Right ventricle myocardium superior (tissue), 1 donor: ENCODE measurements around the gene ANTXR1. TPM values are rescaled to one million over a fixed set of nuclear protein-coding genes. Genes with fewer than 3 reads are reported as not detected.

ENCODE experiments used
- ATAC-seq: fragments of 200-7000 bp; cut with Tn5 transposase; one replicate; pipeline ENCODE4 v1.9.1; 2020; ENCODE audit warnings: mild to moderate bottlenecking; ENCODE audit not compliant: poor library complexity
- DNase-seq: peaks from one replicate; pipeline ENCODE4 v3.0.0-alpha.2; 2020
- intact Hi-C: fragments of 100-400 bp; cut with DNase I; formaldehyde crosslinking; loops from one replicate; pipeline ENCODE4 v1.11.2; 2022
- total RNA-seq: library from RNA; stranded (reverse); fragmentation: NEBNext Ultra II Directional; extraction: Animal tissue kit (Norgen Biotek cat#: 25700); gene quantifications from one replicate; pipeline ENCODE4 v1.2.1, GENCODE V29; 2021
- donor health status: DM: no; HTN: yes; CAD: no; lungs with severe emphysema.

The ANTXR1 gene
- total RNA-seq, 1 donor from 2014 or later: 31.2 TPM

DNA sequence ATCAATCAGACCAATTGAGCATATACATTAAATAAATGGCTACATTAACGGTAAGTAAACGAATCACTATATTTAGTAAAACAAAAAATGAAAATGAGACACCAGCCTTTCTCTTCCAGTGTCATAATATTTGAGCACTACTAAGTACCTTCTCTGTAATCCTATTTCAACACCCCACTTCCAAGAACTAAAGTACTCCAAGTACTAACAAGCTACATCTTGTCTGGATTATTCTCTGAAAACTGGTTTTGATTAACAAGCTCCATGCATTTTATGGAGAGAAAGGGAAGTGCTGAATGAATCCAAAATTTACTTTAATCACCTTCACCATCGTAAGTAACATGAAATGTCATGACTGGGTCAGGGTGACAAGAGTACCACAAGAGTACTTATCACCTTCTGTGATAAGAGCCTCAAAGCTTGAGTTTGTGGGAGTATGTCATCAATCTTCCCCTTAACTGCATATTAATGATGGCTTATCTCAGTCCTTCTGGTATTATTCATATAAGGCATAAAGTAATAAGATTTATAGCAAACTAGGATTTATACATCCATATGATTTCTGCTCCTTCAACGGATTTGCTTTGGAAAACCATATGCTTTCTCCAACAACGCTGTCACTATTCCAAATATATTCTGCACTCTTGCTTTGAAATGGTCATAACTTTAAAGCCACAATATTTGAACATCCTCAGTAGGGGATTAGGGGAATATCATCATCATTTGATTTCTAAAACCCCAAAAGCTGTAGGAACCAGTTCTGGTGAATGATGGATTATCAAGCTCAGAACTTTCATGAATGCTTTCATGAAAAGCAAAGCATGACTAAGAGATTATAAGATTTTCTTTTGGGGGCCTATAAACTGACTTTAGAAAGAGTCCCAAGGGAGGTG is 127.0 kb downstream of the ANTXR1 start:
- no peak for DNase-seq
- ATAC-seq: no peak
- intact Hi-C loops: no loop called here

DNA sequence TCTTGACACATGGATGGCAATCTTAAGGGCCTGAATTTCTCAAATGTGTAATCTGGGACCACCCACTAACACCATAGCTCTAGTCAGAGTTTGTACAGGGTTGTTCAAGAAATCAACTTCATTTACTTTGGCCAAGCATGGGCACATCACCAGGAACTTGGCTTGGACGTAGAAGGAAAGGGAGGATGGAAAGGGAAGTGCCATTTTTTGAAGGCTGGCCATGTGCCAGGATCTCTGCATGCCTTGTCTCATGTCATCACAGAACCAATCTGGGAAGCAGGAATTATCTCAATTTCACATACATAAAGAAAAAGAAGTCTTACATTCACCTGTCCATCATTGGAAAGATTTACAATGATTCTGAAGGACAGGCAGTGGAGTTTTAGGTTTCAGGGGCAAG is 128.1 kb downstream of the ANTXR1 start:
- DNase-seq (peak; percentile 54), ATAC-seq (no peak)

DNA sequence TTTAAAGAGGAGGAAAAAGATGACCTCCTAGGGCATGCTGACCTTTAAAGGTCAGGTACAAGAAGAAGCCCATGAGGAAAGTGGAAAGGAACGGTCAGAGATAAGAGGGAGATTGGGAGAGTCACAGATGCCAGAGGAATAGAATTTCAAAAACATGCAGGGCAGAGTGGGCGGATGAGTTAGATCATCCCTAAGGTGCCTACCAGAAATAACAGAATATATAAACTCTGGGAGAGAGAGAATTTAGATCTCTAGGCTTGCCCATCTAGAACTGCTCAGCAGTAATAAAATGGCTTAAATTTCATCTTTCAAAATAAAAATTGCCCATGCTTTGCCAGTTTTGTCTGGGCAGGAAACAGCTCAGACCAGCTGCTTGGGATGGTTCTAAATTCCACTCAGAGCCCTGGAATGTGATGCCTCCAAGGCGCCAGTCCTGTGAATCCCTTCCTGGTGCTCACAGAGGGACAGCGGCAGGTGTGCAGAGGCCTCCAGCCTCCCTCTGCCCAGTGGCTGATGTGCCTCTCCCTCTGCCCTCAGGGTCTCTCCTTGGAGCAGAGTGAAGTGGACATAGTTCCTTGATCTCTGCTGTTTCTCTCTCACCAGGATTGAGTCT is 130.9 kb downstream of the ANTXR1 start:
- ATAC-seq: no peak
- intact Hi-C loops: no loop called here
- DNase-seq: no peak

More for the DNA sequence above, 128.1 kb downstream of the ANTXR1 start:
- intact Hi-C loops: no loop called here

DNA sequence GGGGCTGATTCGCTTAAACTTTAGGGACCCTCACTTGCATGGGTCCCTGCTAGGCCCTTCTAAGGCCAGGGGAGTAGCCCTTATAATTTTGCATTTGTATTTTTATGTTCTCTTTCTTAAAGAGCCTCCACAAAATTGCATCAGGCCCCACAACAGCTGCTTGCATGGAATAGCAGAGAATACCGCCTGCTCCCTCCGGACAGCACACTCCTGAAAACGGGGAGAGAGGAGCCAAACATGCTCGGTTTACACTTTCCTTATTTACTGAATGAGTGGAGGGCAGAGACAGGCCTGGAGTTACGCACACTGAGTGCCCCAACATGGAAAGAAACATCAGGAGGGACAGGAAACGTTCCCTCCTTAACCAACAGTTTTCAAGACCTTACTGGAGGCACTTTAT is 132.2 kb downstream of the ANTXR1 start:
- DNase-seq: no peak
- intact Hi-C loops: no loop called here
- no peak for ATAC-seq

DNA sequence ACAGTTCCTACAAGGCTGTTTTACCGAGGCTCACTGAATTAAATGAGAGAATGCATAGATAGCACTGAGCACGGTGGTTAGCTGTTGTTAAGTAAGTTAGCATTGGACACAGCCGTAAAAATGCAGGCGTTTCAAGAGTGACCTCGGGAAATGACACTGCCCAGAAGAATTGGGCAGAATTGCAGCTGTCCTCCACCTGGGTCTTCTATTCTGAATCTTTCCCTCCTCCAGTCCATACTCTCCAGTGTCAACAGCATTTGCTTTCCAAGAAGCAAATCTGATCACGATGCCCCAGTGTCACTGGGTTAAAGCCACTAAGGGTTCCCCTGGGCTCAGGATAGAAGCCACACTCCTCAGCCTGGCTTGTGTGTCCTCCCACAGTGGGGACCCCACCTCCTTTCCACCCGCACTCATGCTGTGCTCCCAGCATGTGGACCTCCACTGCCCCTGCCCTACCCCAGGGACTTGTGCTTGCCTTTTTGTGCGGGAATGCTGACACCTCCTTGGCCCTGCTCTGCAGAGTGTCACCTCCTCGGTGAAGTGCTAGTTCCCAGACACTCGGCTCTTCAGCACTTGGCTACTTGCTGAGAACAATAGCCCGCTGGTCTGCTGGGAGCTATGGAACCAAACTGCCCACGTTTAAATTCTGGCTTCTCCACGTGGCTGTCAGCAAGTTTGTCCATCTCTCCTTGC is 135.0 kb downstream of the ANTXR1 start:
- peak; percentile 26 for ATAC-seq

DNA sequence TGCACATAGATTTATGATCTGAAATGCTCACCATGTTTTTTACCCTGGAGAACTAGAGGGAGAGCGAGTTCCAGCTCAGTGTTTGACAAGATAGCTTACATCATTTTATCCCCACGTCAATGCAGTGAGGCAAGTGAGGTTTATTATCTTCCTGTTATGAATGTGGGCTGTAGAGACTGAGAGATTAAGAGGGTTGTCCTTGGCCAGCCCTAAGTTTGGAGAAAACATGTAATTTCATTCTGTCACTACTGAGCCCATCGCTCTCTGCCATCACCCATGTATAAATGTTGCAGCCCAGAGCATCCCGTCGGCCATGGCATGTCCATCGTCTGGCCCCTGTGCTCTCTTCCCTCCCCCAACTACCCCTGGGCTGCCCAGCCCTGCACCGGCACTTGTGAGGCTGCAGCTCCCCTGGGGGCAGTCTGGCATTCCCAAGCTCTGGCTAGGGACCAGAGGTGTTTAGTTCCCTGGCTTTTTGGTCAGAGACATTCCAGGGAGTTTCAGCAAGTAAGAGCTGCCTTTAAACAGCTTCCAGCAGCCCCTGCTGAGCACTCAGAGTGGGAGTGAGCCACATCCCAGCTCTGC is 136.7 kb downstream of the ANTXR1 start:
- intact Hi-C loops: no loop called here
- peak; percentile 60 for DNase-seq
- ATAC-seq: peak; percentile 40

More for the DNA sequence above, 135.0 kb downstream of the ANTXR1 start:
- DNase-seq: peak; percentile 43
- intact Hi-C loops: no loop called here

DNA sequence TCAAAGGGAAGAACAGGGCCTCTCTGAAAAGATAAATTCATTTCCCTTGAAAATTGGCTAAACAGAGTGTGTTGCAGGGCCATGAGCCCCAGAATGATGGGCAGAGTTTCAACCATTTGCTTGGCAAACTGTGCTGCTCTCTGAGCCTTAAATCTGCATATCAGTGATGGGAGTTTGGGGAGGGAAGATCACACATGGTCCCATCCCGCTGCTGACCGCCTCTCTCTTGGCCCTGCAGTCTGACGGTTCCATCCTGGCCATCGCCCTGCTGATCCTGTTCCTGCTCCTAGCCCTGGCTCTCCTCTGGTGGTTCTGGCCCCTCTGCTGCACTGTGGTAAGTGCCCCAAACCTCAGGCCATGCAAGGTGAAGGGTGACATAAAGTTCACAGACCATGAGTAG is 139.0 kb downstream of the ANTXR1 start:
- intact Hi-C loops: no loop called here
- ATAC-seq (no peak), DNase-seq (peak; percentile 52)

DNA sequence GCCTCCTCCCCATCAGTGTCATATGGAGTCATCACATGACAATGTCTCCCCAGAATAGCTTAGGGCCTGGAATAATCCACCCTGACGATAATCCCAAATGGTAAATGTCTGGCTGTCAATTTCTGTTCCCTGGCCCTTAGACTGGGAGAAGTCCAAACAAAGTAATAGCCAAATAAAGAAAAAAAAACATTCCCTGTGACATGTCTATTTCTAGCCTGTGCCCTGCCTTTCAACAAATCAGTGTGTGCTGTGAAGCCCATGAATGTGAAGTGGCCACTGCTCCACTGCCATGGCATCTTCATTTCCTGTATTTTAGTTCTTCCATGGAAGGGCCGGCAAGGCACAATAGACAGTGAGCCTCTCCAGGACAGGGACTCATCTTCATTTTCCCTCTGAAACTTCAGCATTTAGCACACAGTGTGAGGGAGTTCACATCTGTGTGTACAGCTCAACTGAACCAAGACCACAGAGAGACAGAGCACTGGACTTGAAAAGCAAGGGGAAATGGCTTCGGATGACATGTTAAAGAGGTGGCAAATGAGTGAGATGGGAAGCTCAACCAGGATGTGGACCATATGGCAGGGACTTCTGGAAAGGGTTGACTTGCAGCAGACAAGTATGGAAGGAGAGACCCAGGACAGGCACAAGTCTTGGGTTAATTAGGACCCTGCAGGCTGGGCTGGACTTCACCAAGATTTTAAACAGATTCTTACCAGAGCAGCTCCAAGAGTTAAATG is 140.0 kb downstream of the ANTXR1 start:
- peak; percentile 80 for ATAC-seq
- peak; percentile 43 for DNase-seq
- intact Hi-C loops: no loop called here

DNA sequence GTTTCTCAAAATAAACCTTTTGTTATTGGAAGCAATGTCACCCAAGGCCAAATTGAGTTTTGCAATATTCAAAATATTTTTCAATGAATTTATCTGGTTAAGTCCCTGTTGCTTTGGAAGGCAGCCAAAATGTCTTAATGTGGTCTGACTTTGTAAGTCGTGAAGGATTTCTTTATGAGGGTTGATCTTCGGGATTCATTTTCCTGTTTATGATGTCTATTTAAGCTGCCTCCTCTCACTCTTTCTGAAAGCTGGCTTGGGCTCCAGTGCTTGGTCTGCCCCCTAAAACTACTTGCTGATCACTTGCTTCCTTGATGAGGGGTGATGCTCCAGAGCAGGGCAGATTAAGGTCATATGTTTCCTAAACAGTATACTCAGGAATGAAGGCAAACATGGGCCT is 141.1 kb downstream of the ANTXR1 start:
- no peak for DNase-seq

DNA sequence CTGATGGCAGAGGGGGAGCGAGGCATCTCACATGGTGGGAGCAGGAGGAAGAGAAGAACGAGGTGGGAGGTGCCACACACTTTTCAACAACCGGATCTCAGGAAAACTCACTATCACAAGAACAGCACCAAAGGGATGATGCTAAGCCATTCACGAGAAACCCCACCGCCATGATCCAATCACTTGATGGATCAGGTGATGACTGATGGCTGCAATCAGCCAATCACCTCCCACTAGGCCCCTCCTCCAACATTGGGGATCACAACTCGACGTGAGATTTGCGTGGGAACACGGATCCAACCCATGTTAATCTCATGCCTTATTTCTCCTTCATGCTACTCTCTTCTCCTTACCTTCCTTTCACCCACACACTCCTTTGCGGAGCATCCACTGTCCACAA is 143.6 kb downstream of the ANTXR1 start:
- intact Hi-C loops: no loop called here
- ATAC-seq (no peak), DNase-seq (no peak)

More for the DNA sequence above, 141.1 kb downstream of the ANTXR1 start:
- intact Hi-C loops: no loop called here
- ATAC-seq: no peak

DNA sequence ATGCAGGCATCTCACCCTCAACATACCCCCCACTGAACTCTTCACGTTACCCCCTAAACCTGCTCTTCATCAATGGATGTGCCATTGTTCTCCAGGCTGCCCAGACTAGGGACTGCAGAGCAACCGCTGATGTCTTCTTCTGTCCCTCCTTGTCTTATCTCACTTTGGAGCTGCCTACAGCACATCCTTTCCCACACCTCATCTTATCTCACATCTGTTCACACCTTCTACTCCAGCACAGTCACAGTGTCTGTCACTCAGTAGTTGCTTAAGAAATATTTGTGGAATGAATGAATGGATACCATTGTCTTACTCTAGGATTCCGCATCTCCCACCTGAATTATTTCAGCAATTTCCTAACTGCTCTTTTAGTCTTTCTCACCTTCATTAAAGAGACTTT is 144.5 kb downstream of the ANTXR1 start:
- no peak for ATAC-seq
- intact Hi-C loops: no loop called here
- no peak for DNase-seq

DNA sequence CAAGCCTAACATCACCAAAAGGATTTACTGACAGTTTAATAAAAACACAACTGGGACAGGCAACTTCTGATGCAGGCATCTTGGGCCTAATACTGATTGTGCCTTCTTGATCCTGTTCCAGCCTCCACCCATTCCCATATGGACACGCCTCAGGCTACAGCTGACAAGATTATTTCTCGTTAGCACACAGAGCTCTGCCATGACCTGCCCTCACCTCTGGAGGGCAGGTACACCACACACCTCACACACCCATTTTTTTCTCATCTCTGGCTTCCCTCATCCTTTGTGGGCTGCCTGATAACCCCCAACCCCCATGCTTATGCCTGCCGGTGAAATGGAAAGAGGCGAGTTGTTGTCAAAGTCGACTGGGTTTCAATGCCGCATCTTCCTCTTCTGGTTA is 147.0 kb downstream of the ANTXR1 start:
- ATAC-seq: peak; percentile 70
- intact Hi-C loops: no loop called here

DNA sequence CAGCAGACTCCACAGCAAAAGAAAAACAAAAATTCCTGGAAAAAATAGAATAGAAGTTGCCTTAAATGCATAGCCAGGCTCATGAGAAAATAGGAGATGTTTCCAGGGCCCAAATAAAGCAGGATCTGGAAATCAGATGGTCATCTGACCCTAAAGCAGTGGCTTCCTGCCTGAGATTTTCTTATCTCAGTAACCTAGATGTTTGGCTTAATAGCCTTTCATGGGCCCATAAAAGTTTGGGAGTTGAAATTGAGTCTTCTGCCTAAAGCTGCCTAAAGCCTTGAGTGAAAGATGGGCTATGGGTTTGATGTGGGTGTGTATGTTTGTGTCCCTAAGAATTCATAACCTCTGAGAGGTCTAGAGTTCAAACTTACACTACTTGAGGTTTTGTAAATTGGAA is 149.1 kb downstream of the ANTXR1 start:
- intact Hi-C loops: no loop called here
- no peak for ATAC-seq
- DNase-seq: no peak

More for the DNA sequence above, 147.0 kb downstream of the ANTXR1 start:
- DNase-seq: no peak

DNA sequence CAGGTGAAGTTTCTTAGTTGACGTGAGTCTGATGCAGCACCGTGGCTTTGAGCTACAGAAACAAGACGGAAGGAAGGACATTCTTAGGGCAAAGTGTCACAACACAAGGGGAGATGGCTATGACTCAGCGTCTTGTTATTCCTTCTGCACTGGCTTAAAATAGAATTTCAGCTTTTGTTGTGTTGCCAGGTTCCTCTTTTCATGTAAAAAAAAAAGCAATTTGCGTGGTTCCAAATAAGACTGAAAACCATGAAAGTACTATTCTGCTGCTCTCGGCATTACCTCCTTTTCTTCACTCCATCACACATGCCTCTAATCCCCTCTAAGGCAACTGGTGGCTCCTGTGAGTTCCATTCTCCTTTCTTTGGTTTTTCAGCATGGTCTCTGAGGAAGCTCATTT is 150.1 kb downstream of the ANTXR1 start:
- no peak for DNase-seq
- intact Hi-C loops: no loop called here
- no peak for ATAC-seq

DNA sequence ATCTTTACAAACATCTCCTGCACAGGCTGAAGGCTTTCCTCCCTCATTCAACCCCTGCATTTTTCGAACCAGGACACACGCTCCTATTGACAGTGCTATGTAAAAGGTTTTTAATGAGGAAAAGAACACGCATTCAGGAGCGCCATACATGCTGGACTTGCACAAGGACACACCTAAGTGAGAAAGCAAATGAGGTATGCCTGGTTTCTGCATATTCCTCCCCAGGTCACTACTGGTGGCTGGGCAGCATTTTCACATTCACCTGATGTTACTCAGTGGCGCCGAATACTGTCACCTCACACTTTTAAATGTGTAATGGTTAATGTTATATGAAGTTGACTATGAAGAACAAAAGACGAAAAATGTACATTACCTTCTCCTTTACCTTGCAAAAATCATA is 150.6 kb downstream of the ANTXR1 start:
- intact Hi-C loops: no loop called here
- DNase-seq (no peak), ATAC-seq (no peak)

DNA sequence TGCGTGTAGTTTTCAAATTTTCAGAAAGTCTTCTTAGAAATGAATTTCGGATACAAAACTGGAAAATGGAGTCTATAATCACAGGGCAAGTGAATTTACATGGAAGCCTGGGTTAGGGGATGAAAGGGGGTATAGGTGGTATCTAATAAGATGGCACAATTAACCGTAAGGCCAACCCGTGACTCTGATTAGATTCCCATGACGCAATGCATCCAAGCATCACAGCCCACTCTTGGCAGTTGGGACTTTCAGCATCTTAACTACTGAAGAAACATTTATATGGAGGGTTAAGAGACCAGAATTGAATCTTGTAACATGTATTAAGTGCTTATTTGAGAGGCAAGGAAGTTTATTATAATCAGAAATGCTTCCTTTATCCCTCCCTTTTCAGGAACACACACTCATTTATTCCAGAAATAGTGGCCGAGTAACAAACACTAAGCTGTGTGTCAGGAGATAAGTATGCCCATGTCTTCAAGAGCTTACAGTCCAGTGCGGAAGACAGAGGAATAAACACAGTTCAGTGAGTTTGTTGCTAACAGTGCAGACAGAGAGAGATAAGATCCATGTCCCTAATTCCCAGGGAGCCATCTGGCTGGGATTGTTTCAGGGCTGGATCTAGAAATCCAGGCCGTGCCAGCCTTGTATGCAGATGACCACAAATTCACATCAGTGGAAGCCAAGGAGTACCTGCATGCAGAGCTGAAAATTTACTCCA is 151.2 kb downstream of the ANTXR1 start:
- DNase-seq (no peak), ATAC-seq (peak; percentile 24)
- intact Hi-C loops: no loop called here

DNA sequence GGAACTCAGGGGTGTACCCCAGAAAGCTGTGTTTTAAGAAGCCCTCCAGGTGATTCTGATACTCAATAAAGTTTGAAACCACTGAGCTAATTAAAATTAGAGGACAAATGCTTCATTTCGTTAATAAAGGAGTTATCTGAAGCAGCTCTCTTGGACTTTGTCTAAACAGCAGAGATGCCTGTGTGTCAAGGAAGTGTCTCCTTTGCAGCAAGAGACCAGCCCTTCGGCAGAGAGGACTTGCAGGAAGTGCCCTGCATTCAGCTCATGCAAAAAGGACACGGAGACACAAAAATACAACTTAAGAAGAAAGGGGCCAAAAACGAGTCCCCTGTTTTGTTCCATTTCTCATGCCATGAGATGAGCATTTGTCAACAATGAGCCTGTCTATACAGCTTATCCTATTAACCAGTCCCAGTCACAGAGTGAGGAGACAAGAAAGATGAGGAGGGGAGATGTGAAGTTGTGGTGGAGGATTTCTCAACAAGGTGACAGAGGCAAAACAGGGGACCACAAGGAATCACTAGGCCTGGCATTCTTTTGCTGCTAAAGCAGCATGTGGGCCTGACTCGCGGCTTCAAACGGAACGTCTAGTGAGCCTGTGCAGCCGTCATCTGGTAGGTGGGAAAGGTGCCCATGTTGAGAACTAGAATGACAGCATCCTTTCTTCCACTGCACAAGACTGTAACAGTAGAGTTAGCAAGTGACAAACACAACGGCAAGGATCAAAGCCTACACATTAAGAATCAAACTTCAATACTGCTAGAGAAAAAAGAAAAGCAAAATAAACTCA is 152.3 kb downstream of the ANTXR1 start:
- DNase-seq (no peak), ATAC-seq (no peak)
- intact Hi-C loops: no loop called here
